Neural cell (in vitro differentiated cells): Measurements from ENCODE around the gene NPAS3.

Source experiments
- EP300 ChIP-seq: fragments of 450-650 bp; conservative IDR thresholded peaks from 2 replicates; pipeline ENCODE4 v1.6.1; 2014; ENCODE audit warnings: antibody characterized with exemption, mild to moderate bottlenecking, moderate library complexity; ENCODE audit not compliant: poor library complexity, severe bottlenecking
- SMC3 ChIP-seq: fragments of 450-650 bp; conservative IDR thresholded peaks from 2 replicates; pipeline ENCODE4 v1.6.1; 2014; ENCODE audit warnings: antibody characterized with exemption, mild to moderate bottlenecking, moderate library complexity; ENCODE audit not compliant: poor library complexity
- TF ChIP-seq, protein P1 (sequence below): fragments of 450-650 bp; IDR thresholded peaks from 2 replicates; pipeline ENCODE4 v1.5.1; 2014; ENCODE audit warnings: antibody characterized with exemption, mild to moderate bottlenecking, moderate library complexity; ENCODE audit not compliant: poor library complexity, severe bottlenecking

DNA sequence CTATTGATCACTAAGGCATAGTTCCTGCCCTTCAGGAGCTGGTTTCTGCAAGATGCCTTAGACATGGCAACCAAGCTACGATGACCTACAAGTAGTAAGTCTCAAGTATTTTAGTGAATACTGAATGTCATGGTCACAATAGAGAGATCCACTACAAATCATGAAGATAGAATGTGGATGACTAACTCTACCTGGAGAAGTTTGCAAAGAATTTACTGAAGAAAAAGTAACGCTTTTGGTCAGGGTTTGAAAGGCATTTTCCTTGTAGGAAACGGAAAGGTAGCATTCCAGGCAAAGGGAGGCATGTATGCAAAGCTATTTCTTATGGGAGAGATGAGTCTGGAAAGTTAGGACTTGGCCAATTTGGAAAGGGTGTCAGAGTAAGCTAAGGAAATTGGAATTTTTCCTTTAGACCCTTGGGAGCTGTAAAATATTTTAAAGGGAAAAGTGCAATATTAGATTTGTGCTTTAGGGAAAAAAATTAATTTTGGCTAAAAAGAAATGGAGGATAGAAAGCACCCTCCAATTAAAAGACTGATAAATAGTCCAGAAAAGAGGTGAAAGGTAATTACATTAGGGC is 634.7 kb downstream of the NPAS3 start:
- TF ChIP-seq, protein P1, sequence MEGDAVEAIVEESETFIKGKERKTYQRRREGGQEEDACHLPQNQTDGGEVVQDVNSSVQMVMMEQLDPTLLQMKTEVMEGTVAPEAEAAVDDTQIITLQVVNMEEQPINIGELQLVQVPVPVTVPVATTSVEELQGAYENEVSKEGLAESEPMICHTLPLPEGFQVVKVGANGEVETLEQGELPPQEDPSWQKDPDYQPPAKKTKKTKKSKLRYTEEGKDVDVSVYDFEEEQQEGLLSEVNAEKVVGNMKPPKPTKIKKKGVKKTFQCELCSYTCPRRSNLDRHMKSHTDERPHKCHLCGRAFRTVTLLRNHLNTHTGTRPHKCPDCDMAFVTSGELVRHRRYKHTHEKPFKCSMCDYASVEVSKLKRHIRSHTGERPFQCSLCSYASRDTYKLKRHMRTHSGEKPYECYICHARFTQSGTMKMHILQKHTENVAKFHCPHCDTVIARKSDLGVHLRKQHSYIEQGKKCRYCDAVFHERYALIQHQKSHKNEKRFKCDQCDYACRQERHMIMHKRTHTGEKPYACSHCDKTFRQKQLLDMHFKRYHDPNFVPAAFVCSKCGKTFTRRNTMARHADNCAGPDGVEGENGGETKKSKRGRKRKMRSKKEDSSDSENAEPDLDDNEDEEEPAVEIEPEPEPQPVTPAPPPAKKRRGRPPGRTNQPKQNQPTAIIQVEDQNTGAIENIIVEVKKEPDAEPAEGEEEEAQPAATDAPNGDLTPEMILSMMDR, result no peak
- TF ChIP-seq EP300 (no peak), SMC3 (no peak)
